Measurements from ENCODE around the gene RASGEF1C. TPM values are rescaled to one million over a fixed set of nuclear protein-coding genes. Genes with fewer than 3 reads are reported as not detected.

The RASGEF1C gene
- polyA plus RNA-seq, 1 donor, result 3.5 TPM

DNA sequence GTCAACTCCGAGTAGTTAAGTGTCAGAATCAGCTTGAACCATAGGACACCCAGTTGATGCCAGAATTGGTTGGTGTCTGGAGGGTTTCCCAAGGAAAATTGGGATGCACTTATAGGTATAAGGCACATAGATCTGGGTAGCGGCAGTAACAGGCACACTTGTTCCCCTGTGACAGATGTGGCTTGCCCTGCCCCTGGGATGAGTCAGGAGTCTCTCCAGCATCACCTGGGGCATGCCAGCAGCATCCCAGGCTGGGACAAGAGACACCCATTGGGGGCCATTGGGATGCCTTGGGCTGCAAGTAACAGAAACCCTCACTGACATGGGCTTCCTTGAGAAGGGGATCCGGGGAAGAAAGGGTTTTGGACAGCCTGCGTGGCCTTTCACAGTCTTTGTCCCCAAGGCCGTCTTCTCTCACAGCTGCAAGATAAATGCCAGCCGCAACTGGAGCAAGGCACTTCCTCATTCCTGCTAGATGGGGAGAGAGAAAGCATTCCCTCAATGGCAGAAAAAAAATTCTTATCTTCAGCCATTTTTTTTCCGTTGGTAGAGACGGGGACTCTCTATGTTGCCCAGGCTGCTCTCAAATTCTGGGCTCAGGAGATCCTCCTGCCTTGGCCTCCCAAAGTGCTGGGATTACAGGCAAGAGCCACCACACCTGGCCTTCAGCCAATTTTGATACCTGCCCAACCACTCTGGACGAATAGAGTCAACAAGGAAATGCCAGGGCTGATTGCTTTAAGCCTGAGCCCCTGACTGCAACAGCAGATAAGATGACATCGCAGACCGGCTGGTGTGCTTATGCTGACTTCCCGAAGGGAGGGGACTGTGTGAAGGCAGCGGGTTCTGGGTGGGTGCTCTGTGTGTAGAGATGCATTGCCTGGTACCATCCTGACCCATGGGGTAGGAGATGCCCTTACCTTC lies 124.1 kb downstream of the RASGEF1C start:
- no peak for DNase-seq (ENCODE audit: low read depth)

DNA sequence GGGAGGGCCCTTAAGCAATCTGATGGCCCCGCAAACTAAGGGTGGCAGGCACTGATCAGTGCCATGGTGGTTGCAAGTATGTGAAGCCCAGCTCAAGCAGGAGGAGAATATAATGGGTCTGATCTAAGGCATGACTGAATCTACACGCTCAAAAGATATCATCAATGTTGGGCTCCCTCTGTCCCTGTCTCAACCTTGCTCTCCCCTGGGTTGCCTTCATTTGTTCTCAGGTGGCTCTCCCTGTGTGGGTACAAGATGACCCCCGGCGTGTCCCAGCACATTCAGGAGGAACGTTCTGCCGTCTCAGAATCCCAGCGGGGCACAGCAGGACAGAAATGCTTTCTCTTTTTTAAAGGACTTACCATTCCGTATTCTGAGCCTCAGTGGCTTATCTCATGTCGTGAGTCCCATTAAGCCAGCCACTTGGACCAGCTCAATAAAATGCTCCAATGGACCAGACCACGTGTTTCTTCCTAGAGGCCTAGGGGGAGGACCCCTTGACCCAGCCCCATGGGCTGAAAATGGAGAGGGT lies 125.4 kb downstream of the RASGEF1C start:
- no peak for DNase-seq (ENCODE audit: low read depth)

DNA sequence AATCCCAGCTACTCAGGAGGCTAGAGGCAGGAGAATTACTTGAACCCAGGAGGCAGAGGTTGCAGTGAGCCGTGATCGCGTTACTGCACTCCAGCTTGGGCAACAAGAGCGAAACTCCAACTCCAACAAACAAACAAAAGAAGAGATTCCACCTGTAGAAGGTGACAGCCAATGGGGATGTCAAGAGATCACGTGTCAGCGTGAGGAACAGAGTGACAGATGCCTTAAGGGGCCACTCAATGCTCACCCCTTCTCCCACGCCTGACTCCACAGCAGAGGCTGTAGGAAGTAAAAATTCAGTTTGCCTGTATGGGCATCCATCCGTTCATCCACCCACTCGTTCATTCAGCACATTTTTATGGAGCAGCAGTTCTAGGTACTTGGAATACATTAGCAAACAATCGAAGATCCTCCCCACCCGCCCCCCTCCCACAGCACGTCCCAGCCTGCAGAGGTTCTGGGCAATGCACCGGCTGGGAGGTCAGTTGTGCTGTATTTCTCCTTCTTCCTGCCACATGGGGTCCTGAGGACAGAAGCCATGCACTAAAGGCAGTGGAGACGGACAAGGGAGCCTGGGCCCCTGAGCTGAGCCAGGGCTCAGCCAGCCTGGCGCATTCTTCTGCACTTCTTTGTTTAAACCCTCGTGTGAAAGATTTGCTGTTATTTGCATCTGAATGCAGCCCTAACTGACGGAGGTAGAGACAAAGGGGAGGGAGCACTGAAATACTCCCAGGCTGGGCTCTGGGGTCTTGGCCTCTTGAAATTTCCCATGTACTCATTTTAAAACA lies 126.2 kb downstream of the RASGEF1C start:
- DNase-seq (ENCODE audit: low read depth), result no peak

DNA sequence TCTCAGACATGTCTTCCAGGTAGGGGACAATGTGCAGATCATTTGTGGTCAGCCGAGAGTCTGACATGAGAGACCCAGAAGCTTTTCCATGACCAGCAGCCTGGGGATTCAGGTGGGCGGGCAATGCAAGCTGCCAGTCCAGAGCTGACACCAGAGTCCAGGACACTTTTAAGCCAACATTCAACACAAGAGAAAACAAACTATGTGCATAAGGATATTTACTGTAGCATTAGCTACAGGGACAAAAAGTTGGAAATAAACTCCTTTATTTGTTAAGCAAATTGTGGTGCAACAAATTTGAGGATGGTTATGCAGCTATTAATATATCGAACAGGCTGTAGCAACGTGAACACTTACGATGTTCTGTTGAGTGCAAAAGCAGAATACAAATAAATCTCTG lies 127.5 kb downstream of the RASGEF1C start:
- DNase-seq (ENCODE audit: low read depth), result no peak

DNA sequence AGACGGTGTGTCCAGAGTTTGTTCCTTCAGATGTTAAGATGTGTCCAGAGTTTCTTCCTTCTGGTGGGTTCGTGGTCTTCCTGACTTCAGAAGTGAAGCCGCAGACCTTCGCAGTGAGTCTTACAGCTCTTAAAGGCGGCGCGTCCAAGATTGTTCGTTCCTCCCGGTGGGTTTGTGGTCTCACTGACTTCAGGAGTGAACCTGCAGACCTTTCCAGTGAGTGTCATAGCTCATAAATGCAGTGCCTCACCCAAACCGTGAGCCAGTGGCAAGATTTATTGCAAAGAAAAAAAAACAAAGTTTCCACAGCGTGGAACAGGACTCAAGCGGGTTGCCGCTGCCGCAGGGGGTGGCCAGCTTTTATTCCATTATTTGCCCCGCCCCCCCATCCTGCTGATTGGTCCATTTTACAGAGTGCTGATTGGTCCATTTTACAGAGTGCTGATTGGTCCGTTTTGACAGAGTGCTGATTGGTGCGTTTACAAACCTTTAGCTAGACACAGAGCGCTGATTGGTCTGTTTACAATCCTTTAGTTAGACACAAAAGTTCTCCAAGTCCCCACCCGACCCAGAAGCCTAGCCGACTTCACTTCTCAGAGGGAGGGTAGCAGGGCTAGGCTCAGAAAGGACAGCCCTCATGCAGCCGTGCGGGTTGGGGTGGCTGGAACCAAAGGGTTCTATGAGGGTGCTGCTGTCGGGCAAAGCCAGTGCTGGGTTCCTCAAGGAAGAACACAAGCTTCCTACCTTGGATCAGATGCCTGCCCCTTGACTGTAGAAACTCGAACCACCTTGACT lies 128.3 kb downstream of the RASGEF1C start:
- no peak for DNase-seq (ENCODE audit: low read depth)

DNA sequence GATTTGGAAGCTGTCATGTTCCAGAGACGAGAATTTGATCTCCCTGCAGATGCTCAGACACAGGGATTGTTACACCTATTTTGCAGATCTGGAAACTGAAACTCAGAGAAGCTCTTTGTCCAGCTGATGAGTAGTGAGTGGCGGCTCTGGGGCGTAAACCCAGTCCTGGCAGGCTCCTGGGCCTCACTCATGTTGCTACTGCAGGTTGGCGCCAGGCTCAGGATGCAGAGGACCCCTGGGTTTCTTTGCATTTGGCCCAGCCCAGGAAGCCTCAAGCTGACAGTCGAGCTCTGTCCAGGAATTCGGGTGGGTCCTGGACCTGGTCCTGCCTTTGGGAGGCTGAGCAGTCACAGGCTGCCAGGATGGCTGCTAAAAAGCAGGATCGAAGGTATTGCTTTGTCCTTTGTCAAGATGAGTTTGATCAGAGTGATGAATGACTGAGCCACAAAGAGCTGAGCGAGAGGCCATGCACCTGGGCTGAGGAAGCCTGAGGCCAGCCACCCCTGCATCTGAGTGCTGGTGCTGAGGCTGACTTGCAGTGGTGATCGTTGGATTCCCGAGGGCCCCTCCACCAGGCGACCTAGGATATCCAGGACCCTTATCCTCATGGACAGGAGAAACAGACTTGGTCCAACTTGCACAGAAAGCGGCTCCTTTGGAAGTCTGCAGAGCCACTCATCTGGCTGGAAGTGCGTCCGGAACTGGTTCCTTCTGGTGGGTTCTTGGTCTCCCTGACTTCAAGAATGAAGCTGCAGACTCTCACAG lies 129.1 kb downstream of the RASGEF1C start:
- no peak for DNase-seq (ENCODE audit: low read depth)

DNA sequence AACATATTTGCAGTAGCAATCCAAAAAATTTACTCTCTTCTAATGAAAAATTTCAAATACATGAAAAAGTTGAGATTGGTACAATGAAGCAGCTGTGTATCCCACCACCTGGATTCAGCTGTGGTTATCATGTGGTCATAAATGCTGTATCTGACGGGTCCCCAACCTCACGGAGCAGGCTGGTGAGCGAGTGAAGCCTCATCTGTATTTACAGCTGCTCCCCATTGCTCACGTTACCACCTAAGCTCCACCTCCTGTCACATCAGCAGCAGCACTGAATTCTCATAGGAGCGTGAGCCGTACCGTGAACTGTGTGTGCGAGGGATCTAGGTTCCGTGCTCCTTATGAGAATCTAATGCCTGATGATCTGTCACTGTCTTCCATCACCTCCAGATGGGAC lies 130.7 kb downstream of the RASGEF1C start:
- no peak for DNase-seq (ENCODE audit: low read depth)

DNA sequence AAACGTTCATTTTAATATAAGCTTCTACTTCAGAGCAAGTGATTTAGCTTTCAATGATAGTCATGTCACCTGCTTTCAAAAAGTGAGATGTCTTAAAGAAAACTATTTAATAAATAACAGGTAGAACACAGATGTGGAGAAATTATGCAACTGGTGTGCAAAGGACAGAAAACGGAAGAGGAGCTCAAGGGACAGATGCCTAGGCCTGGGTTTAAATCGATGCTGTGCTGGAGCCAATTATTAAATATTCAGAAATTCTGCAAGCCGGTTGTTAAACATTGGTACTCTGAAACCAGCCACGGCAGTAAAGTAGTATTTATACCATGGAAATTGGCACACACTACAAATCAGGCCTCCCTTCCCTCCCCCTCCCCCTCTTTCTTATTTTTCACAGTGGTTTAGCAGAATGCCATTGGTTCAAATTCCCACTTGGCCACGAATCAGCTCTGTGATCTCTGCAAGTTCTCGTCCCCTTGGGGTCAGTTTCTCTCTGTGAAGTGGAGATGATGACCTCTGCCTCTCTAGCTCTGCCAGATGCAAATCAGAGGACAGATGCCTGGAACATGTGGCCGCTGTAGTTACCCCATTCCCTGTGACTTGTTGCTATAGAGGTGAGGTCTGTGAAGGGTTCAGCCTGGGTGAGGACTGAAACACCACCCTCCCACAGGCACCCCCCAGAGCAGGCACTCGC lies 131.3 kb downstream of the RASGEF1C start:
- no peak for DNase-seq (ENCODE audit: low read depth)

DNA sequence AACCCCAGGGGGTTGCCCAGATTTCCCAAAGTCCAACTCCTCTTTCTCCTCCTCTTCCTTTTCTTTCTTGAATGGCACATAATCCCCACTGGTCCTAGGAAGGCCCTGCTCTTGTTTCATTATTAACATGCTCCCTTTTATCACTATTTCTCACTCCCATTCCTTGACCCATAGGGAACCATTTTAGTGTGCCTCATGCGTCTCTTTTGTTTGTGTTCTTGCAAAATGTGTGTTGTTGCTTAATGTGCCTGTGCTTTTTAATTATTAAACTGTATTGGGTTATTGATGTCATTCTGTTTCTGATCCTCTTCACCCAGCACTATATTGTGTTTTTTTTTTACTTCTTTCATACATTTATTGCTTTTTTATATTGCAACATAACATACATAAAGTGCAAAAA lies 133.3 kb downstream of the RASGEF1C start:
- no peak for DNase-seq (ENCODE audit: low read depth)

DNA sequence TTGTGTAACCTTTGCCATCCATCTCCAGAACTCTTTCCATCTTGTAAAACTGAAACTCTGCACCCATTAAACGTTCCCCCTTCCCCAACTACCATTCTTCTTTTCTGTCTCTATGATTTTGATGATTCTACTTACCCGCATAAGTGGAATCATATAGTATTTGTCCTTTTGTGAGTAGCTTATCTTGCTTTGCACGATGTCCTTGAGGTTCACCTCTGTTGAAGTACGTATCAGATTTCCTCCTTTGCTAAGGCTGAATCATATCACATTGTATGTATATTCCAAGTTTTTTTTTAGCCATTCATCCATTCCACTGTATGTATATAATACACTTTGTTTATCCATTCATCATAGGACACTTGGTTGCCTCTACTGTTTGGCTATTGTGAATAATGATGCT lies 134.5 kb downstream of the RASGEF1C start:
- no peak for DNase-seq (ENCODE audit: low read depth)

DNA sequence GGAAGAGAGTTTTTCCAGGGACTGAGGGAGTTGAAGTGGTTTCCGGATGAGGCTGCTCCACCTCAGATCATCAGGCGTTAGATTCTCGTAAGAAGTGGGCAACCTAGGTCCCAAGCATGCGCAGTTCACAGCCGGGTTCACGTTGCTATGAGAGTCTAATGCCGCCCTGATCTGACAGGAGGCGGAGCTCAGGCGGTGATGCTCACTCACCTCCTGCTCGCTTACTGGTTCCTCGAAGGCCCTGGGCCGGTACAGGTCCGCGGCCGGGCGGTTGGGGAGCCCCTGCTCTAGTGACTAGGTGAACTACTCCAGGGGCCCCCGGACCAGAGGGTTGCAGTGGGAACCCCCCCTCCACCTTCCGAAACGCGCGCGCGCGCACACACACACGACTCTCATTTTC lies 136.5 kb downstream of the RASGEF1C start:
- no peak for DNase-seq (ENCODE audit: low read depth)

DNA sequence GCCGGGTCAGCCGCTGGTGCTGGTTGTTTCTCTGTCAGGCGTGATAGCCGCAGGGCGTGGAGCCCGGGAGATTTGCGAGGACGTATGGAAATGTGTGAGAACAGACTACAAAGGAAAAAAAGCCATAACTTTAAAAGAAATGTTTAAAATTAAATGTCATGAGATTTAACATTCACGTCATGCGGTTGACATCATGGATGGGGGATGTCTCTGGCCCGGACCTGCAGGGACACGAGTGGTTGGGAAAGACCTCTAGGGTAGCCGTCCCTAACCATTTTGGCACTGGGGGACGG lies 136.8 kb downstream of the RASGEF1C start:
- no peak for DNase-seq (ENCODE audit: low read depth)

DNA sequence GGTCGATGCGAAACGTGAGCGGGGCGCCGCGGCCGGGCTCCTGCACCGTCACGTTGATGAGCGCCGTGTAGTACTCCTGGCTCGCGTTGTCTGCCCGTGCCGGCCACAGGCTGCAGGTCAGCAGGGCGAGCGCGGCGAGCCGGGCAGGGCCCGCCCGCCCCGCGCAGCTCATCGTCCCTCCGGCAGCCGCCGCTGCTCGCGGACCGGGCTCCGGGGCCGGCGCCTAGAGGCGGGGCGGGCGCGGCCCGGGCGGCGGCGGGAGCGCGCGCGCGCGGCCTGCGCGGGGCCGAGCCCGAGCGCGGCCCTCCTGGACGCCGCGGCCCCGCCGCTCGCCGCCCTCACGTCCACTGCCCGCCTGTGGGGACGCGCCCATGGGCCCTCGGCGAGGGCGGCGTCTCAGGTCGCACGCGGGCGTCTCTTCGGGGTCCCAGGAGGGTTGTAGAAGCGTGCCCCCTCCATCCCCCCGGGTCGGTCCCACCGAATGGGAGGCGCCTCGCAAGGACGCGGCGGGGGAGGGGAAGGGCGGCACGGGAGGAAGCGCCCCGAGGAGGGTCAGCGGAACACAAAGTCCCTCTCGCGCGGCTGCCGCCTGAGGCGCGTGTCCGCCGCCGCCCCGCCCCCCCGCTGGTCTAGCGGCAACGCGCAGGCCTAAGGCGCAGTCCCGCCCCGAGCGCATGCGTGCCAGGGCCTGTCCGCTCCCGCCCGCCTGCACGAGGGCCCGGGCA lies 137.3 kb downstream of the RASGEF1C start, which contains the start of gene RNF130:
RNF130 (minus strand) TSS at position 229 of the 725 bp plus-strand sequence; CDS start at position 172, 57 bp downstream.
- DNase-seq (ENCODE audit: low read depth), result peak; percentile 59

DNA sequence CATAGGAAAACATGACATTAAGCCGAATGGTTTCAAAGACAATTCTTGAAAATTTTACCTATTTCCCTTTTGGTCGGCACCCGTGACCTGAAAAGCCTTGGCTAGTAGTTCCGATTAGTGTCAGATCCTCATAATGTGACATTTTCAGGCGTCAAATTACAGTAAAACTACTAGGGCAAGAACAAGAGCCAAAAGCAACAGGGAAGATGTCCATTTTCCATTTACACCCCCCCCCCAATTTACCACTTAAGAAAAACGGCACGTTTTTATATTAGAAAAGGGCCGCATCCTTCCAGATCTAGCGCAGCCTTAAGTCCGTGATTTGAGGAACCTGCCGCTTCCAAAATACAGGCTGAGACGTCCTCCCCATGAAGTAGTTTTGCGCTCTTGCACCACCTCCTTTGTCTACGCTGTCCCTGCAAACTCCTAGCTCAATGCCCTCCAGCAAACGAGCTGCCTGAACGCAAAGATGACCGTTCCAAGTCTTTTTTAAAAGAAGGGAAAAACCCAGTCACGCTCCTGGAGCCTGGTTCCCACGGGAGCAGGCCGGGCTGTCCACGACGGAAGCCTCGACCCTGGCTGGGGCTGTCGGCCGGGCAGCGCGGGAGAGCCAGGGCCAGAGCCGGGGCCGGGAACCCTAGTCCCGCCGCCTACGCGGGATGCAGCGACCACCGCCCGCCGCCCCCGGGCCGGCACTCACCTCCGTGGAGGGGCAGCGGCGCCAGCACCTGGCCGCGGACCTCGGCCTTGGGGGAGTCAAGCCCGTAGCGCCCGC lies 138.1 kb downstream of the RASGEF1C start:
- no peak for DNase-seq (ENCODE audit: low read depth)

DNA sequence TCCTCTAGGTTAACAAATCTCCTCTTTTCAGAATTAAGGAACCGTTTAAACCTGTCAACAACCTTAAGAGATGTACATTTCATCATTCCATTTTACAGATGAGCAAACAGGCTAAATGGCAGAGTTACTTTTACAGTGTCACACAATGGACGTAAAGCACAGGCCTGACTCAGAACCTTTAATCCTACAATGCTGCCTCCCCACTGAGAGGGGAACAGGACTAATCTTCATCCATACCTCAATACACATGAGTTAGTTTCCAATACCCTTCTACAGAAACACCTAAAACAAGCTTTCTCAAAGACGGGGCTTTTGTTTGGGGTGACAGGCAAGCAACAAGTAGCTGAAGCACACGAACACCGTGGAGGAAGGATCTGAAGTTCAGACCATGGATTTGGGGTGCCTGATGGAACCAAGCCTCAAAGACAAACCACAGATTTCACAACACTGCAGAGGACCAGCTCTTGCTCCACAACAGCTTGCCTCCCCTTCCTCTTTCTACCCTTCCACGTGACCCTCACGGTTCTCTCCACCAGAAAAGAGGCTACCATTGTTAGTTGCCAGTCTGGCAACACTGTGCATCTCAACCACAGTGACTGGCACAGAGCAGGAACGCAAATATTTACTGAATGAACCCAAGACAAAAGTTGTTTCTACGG lies 139.3 kb downstream of the RASGEF1C start:
- DNase-seq (ENCODE audit: low read depth), result no peak

DNA sequence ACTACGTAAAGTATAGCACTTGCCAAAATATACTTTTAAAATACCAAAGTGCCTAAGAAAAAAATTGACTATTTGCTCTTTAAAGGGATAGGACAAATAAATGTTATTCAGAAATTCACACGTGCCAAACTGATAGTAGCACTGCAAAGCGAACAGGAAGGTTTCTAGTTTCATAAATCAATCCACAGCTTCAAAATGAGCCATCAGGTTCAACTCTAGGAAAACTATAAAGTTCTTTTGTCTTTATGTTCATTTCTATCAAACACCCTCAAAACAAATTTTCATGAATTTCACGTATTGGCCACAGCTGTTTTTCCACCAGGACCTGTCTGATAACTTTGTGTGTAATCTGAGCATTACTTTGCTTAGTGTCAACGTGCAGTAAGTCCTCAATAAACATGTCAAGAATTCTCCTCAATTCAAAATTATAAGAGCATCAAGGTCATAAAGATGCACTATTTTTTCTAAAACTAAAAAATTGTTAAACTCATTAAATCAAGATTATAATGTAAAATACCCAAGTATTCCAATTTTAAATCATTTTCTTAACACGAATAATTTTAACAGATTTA lies 140.4 kb downstream of the RASGEF1C start:
- DNase-seq (ENCODE audit: low read depth), result no peak

DNA sequence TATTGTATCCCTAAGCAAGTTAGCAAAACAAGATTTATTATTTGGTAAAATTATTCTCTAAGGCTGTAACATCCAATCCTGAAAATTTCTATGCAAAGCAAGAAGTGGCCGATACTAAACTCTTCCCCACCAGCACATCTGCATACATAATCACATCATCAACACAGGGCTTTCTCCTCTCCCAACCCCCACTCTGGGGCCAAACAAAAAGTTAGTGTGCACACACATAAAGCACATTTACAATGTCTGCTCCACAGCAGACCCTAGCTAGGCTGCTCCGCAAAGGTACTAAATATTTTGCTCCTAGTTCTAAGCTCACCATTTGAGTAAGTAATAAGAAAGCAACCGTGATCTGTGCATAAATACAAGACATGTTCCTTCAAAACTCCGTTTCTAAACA lies 141.0 kb downstream of the RASGEF1C start:
- DNase-seq (ENCODE audit: low read depth), result no peak

DNA sequence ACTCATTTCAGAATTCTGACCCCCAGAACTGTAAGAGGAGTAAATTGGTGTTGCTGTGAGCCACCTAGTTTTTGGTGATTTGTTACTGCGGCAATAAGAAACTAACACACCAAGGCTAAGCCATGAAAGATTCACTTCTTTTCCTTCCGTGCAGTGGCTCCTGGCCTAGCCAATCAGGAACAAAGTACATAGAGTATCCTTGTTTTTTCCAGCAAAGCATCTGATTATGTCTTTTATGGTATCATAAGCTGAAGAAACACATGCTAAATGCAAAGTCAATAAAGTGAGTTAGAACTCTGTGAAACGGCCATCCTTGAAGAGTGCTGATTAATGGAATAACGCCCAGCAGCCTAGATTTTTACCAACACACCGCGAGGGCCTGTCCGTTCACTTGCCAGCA lies 148.8 kb downstream of the RASGEF1C start:
- no peak for DNase-seq (ENCODE audit: low read depth)
